GM18868 (cell line): ENCODE measurements around the gene PLCXD3.

Source experiments
- ATAC-seq: cut with Tn5 transposase; IDR thresholded peaks from one replicate; pipeline ENCODE4 v1.9.1; 2021; ENCODE audit warnings: mild to moderate bottlenecking, moderate library complexity; ENCODE audit not compliant: unreplicated experiment

The PLCXD3 gene

DNA sequence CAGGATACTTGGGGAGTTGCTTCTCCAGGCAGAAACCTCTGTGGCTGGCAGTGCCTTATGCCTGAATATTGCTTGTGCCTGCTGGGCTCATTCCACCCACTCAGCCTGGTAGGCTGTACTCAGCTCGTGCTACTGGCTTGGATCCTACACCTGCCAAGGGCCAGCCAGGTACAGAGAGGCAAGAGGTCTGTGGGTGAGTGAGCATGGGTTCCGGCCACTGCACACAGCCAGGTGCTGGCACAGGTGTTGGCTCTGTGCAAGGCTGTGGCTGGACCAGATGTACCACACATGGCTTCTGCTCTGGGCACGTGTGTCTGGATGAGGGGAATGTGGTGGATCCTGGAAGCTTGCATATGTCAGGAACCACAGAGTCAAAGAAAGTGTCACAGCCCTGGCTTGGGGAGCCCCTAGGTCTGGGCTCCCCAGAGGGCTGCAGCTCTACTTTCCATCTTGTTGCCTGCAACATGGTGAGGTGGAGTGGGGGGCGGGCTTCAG lies 220.4 kb downstream of the PLCXD3 start:
- ATAC-seq = no peak

DNA sequence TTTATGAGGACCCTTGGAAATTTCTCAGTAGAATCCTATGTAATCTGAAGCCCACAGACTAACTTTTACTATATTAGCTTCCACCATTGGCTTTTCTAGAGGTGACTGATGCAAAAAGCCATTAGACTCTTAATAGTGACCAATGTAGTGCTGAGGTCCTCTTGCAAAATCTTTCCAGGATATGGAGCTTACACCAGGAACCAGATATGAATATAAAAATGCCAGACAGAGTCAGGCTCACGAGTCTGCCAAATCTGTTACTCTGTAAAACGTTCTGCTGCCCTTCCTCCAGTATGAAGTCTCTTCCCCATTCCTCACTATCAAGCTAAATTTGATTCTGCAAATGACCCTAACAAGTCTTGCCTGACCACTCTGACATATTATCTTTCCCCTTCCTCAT lies 223.7 kb downstream of the PLCXD3 start:
- no peak for ATAC-seq

DNA sequence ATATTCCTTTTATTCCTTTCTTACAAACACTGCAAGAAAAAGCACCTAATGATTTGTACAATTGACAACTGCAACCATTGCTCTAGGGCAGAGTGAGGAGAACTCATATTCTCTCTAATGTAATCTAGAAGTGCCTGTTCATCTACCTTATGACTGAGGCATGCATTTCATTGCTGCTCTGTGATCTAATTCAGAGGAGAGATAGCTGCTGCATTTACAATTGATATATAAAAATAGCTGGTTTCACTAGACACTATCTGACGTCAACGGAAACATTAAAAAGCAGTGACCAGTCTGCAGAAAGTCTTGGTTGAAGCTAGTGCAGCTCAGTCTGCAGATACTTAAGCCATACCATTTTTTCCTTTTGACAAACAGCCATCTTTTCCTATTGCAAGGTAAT lies 224.2 kb downstream of the PLCXD3 start:
- no peak for ATAC-seq

DNA sequence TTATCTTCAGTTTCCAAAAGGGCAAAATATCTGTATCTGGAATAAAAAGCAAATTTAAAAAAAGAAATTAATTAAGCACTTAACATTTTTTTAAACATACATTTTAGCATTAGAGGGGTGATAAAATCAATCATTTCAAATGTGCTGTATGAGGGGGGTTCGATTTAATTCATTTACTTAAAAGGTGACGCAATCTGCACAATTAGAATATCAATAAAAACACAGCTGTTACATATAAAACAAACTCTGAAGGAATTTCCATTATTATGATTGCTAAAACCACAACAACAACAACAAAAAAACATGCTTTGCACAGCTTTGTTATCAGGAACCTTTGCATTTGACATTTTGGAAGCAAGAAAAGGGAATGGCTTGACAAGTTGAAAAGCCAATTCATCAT lies 225.5 kb downstream of the PLCXD3 start:
- no peak for ATAC-seq

DNA sequence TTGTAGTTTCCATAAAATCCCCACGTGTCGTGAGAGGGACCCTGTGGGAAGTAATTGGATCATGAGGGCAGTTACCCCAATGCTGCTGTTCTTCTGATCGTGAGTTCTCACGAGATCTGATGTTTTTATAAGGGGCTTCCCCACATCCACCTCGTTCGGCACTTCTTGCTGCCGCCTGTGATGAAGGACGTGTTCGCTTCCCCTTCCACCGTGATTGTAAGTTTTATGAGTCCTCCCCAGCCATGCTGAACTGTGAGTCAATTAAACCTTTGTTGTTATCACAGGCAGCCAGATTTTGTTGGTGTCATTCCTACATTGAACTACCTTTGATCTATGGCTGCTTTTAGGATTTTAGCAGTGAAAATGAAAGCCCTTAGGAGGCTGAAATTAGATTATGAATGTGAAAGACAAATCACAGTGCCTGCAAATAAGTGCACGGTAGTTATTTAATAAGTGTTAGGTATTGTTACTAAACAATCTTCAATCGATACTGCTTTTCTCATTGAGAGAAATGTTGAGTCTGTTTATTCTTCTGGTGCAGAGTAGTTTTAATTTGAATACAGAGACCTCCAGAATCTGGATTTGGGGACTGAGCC lies 229.1 kb downstream of the PLCXD3 start:
- peak; percentile 59 for ATAC-seq

DNA sequence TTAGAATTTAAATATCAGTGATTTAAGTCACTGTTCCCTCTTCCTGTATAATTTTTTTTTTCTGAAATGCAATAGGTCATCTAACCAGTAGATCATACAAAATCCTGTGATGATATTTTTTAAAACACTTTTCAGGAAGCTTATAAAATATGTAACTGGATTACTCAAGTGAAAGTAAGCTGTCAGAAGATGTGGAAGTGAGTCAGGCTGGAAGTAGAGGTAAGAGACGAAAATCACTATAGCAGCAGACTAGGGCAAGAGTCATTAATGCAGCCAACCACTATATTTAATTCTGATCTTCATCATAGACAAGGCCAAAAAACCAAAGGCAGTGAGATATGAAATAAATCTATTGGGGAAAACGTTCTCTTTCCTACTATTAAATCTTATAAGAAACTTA lies 231.4 kb downstream of the PLCXD3 start:
- ATAC-seq = no peak

DNA sequence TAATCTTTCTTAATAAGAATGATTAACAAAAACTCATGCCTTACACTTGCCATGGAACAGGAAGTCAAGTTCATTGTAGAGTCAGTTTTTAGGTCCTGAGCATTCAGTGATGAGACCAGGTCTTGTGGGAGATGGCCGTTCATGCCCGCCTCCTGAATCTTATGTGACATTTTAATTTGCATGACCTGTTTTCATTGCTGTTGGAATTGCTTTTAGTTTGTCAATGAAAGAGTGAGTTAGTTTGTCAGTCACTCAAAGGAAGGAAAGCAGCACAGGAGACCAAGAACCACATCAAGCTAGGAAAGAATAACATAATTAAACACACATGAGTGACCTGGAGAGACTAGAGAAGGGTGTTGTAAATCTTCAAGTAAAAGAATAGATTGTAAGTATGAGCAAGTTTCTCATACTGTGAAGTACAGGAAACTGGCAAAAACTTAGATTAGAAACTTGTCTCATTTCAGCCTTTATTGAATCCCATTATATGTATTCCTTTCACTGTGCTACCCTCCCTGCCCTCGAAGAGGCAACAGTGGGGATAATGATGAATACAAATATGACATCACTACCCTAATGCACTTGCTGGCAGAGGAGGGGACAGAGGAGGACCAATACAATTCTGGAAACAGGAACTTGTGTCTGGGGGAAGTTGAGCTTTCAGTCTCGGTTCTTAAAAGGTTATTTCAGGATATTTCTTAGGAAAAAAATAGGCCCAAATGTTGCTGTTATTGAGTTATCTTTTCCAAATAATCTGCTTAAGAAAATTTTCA lies 232.7 kb downstream of the PLCXD3 start:
- no peak for ATAC-seq

DNA sequence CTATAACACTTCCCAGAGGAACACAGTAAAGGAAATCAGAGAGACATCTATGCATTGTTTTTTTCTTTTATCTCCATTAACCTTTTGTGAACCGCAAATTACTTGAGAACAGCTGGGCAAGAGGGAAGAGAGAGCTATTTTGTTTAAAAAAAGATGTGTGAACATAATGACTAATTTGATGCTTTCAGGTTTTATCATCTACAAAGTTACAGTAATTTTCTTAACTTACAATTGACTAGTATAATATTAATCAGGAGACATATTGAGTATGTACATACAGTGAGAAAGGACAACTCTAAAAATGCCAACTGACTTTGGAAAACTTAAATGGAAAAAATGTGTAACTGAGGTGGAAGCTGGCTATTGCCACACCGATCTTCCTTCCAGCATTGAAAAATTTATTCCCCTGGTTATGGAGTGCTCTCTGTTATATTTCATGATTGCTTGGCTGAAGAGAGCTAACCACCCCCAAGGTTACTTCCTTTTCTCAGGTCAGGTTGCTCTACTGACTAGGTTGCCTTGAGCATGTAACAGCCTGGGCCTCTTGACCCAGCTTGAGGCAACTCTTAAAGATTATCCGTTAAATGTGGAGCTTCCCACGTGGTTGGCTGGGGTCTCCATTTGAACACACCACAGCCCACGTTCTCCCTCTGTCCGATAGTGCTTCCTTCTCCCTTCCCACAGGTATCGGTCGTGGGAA lies 234.4 kb downstream of the PLCXD3 start:
- ATAC-seq = no peak

DNA sequence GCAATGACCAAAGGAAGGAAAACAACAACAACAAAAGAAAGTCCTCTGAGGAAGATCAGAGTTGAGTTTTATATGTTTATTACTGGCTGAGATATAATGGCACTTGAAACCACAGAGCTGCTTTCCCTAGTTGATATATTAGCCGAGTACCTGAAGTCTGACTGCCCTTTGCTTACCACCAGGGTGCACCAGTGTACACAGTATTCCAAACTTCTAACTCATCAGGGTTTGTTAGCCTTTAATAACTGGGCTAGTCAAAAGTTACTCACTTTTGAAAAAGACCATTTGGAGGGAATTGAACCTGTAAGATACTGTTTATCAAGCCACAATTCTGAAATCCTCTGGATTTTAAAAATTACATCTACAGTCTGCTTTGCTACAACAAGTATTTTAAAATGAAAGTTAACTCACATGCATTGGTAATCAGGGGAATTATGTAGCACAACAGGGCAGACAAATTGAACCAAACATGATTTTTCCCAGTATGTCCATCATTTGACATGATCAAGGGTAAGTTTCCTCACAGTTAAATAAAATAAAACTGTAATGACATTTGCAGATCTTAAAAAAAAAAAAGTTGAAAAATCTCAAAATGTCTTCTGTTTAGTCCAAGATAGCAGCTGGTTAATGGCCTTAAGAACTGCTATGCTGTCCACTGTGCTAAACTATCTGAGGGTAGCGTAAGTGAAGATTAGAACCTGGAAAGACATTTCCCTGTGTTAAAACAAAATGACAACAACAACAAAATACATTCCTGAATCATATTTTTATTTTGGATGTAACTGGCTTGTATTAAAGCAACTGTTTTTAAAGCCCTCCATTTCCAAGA lies 239.8 kb downstream of the PLCXD3 start:
- peak; percentile 91 for ATAC-seq

DNA sequence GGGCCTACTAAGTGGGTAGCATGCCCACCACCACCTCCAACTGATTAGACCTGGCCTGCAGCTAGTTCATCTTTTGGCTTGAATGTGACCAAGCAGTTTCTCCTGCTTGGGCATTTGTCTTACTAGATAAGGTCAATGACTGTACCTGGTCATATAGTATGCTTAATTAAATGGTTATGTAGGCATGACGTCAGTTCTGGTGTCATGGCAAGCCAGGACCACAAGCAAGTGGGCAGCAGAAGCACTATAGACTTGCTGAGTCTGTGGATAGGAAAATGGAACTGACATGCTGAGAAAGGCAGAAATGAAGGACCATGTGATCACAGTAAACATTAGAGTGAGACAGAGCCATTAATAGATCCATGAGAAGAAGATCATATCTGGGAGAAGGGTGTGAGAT lies 241.5 kb downstream of the PLCXD3 start:
- ATAC-seq = no peak

DNA sequence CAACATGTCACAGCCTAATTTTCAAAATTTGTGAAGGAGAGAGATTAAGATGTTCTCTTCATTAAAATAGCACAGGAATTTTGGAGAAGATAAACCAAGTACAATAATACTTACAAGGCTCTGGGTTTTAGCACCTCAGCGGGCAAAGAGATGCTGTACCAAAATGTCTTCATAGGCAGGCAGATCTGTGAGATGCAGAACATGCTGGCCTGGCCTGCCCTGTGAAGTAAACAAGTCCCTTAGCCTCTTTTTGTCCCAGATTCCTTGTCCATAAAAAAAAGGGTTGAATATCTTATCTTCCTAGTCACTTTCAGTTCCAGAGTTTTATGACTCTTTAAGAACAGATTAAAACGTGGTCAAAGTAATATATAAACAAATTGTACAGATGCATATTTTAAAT lies 244.0 kb downstream of the PLCXD3 start:
- no peak for ATAC-seq

DNA sequence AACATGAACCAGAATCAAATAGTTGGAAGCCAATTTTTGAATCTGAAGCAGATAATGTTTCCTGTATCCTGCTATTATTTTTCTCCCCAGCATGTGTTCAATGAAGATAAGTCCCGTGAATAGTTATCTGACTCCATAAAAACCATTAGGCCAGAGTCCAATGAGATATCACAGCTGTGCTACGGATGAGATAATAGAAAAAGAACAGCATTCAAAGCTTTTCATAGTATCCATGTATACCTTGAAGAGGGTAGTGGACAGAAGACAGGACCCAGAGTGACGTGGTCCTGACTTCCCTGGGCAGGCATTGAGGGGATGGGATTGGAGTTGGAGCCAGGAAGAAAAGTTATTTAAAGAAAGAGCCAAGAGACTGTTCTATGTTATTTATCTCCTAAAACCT lies 246.4 kb downstream of the PLCXD3 start:
- ATAC-seq = no peak

DNA sequence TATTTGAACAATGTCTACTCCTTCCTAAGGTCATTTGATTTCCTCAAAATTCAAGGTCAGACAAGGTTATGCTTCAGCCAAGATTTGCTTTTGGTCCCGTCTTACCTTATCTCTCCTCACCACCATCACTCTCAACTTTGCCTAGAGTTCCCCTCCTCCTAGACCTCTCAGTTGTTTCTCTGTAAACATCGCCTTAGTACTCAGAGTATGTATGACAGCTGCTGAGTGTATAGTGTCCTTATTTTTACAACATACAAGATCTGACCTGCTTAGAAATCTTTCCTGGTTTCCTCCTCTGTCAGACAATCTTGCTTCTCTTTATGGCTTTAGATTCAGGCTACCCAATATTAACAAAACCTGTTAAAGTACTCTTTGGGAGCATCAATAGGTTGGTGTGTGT lies 247.1 kb downstream of the PLCXD3 start:
- ATAC-seq = no peak
